ENCODE measurements around the gene EPHA10.

Gene EPHA10

DNA sequence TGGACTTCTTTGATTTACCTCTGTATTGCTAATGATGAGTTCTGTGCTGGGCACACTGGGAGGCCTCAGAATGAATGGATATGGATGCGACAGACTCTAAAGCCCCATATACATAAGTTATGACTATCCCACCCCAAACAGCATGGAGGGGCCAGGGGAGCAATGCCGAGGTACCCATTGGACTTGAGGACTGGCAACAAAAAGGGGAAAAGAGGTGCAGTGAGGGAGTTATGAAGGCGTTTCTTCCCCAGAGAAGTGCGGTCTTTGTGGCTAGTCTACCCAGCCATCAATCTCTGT, 87.8 kb downstream of the EPHA10 start (continued):
- no peak for TF ChIP-seq KLF1 (tag by site-specific recombination; IDR thresholded peaks at IDR 0.05)
- TF ChIP-seq, protein P1, sequence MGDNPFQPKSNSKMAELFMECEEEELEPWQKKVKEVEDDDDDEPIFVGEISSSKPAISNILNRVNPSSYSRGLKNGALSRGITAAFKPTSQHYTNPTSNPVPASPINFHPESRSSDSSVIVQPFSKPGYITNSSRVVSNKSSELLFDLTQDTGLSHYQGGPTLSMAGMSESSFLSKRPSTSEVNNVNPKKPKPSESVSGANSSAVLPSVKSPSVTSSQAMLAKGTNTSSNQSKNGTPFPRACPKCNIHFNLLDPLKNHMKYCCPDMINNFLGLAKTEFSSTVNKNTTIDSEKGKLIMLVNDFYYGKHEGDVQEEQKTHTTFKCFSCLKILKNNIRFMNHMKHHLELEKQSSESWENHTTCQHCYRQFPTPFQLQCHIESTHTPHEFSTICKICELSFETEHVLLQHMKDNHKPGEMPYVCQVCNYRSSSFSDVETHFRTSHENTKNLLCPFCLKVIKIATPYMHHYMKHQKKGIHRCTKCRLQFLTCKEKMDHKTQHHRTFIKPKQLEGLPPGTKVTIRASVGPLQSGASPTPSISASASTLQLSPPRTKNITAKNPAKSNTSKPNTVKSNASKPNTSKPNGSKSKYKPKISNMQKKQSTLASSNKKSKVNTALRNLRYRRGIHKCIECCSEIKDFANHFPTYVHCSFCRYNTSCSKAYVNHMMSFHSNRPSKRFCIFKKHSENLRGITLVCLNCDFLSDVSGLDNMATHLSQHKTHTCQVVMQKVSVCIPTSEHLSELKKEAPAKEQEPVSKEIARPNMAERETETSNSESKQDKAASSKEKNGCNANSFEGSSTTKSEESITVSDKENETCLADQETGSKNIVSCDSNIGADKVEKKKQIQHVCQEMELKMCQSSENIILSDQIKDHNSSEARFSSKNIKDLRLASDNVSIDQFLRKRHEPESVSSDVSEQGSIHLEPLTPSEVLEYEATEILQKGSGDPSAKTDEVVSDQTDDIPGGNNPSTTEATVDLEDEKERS (tag by site-specific recombination; IDR thresholded peaks at IDR 0.05) = no peak

DNA sequence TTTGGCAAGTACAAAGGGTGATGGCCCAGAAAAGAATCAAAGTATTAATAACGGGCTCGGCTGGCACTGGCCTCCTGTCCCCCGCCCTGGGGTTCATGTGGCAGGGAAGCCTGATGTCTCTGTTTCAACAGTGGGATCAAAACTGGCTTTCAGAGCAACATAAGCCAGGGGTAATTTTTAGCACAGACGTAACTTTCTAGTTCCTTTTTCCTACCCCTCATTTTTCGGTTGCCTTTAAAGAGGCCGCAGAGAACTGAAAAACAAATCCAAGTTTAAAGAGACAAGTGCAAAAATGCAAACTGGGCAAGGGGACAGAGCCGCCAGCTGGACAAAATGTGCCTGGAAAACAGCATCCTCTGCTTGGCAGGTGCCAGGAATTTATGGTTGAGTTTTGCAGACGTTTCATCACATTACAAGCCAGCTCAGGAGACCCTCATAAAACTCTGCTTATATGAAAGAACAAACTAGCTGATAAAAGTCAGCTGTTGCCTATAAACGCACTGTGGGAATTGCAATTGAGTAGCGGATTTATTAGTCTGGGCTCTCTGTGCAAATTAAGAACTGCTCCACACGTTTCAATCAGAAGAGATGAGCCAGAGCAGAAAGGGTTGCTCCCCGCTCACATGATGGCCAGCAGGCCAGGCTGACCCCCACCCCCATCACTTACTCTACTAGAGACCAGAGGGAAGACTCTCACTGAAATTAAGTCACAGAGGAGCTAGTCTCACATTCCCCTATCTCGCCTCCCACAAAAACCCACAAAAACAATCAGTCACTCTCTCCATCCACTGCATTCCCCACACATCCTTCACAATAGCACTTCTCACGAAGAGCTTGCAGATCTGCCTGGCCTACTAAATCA, 88.4 kb downstream of the EPHA10 start:
- no peak overlapping the region for H3K27ac ChIP-seq (ENCODE audit: extremely low read depth, low read depth, low read length)
- CTCF ChIA-PET = interaction anchor here (0.6 to 11.0 kb wide), 3 partner anchors 76 to 110 kb away, joined by 3 to 183 read pairs (median 4); no protein-coding TSS in a partner anchor
- H3K9me3 ChIP-seq (ENCODE audit: control insufficient read depth, insufficient read depth, low read depth, low read length) = no peaks in the 10 kb centered on the region
- no peak overlapping the region for H3K4me3 ChIP-seq (ENCODE audit: low read depth, low read length)
- no peaks in the 10 kb centered on the region for H3K4me1 ChIP-seq (ENCODE audit: control insufficient read depth, insufficient read depth, low read length)
- peaks cover 0 to 7% of the 10 kb centered on the region in 2 experiments; a peak in 1 of 3 replicates for H3K36me3 ChIP-seq (ENCODE audit: control insufficient read depth in 2 of 2, insufficient read depth in 1 of 2, low read length in 2 of 2)
- POLR2A ChIA-PET = no interaction called here
- TF ChIP-seq, protein P2, sequence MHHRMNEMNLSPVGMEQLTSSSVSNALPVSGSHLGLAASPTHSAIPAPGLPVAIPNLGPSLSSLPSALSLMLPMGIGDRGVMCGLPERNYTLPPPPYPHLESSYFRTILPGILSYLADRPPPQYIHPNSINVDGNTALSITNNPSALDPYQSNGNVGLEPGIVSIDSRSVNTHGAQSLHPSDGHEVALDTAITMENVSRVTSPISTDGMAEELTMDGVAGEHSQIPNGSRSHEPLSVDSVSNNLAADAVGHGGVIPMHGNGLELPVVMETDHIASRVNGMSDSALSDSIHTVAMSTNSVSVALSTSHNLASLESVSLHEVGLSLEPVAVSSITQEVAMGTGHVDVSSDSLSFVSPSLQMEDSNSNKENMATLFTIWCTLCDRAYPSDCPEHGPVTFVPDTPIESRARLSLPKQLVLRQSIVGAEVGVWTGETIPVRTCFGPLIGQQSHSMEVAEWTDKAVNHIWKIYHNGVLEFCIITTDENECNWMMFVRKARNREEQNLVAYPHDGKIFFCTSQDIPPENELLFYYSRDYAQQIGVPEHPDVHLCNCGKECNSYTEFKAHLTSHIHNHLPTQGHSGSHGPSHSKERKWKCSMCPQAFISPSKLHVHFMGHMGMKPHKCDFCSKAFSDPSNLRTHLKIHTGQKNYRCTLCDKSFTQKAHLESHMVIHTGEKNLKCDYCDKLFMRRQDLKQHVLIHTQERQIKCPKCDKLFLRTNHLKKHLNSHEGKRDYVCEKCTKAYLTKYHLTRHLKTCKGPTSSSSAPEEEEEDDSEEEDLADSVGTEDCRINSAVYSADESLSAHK (tag by site-specific recombination; IDR thresholded peaks at IDR 0.05) = peak; percentile 79
- TF ChIP-seq ZNF133 (tag by site-specific recombination; IDR thresholded peaks at IDR 0.05) (no peak), ZNF664 (tag by site-specific recombination; IDR thresholded peaks at IDR 0.05) (no peak), MZF1 (tag by site-specific recombination; IDR thresholded peaks at IDR 0.05; ENCODE audit: borderline replicate concordance) (0 out of 2 replicates have a peak, but pooled peaks have one; percentile 46), OSR2 (tag by site-specific recombination; IDR thresholded peaks at IDR 0.05) (peak; percentile 39; the same call in 1 of the 2 replicates), ZNF791 (tag by site-specific recombination; IDR thresholded peaks at IDR 0.05) (no peak), ZNF404 (tag by site-specific recombination; IDR thresholded peaks at IDR 0.05) (no peak), ZSCAN23 (tag by site-specific recombination; IDR thresholded peaks at IDR 0.05) (no peak), GLI4 (tag by site-specific recombination; IDR thresholded peaks at IDR 0.05) (no peak), ZNF114 (tag by site-specific recombination; IDR thresholded peaks at IDR 0.05) (no peak), ZSCAN16 (tag by site-specific recombination; IDR thresholded peaks at IDR 0.05) (no peak), KLF9 (tag by site-specific recombination; IDR thresholded peaks at IDR 0.05; ENCODE audit: low read depth) (no peak), ZNF324 (tag by site-specific recombination; IDR thresholded peaks at IDR 0.05) (no peak), ZNF157 (tag by site-specific recombination; IDR thresholded peaks at IDR 0.05) (no peak)
- TF ChIP-seq, protein P3, sequence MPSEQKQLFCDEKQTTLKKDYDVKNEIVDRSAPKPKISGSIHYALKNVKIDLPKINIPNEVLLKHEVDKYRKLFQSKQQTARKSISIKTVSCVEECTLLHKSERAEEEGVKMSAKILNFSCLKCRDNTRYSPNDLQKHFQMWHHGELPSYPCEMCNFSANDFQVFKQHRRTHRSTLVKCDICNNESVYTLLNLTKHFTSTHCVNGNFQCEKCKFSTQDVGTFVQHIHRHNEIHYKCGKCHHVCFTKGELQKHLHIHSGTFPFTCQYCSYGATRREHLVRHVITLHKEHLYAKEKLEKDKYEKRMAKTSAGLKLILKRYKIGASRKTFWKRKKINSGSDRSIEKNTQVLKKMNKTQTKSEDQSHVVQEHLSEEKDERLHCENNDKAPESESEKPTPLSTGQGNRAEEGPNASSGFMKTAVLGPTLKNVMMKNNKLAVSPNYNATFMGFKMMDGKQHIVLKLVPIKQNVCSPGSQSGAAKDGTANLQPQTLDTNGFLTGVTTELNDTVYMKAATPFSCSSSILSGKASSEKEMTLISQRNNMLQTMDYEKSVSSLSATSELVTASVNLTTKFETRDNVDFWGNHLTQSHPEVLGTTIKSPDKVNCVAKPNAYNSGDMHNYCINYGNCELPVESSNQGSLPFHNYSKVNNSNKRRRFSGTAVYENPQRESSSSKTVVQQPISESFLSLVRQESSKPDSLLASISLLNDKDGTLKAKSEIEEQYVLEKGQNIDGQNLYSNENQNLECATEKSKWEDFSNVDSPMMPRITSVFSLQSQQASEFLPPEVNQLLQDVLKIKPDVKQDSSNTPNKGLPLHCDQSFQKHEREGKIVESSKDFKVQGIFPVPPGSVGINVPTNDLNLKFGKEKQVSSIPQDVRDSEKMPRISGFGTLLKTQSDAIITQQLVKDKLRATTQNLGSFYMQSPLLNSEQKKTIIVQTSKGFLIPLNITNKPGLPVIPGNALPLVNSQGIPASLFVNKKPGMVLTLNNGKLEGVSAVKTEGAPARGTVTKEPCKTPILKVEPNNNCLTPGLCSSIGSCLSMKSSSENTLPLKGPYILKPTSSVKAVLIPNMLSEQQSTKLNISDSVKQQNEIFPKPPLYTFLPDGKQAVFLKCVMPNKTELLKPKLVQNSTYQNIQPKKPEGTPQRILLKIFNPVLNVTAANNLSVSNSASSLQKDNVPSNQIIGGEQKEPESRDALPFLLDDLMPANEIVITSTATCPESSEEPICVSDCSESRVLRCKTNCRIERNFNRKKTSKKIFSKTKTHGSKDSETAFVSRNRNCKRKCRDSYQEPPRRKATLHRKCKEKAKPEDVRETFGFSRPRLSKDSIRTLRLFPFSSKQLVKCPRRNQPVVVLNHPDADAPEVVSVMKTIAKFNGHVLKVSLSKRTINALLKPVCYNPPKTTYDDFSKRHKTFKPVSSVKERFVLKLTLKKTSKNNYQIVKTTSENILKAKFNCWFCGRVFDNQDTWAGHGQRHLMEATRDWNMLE (tag by site-specific recombination; conservative IDR thresholded peaks at IDR 0.05; ENCODE audit: low read depth) = no peak
- TF ChIP-seq, protein P4, sequence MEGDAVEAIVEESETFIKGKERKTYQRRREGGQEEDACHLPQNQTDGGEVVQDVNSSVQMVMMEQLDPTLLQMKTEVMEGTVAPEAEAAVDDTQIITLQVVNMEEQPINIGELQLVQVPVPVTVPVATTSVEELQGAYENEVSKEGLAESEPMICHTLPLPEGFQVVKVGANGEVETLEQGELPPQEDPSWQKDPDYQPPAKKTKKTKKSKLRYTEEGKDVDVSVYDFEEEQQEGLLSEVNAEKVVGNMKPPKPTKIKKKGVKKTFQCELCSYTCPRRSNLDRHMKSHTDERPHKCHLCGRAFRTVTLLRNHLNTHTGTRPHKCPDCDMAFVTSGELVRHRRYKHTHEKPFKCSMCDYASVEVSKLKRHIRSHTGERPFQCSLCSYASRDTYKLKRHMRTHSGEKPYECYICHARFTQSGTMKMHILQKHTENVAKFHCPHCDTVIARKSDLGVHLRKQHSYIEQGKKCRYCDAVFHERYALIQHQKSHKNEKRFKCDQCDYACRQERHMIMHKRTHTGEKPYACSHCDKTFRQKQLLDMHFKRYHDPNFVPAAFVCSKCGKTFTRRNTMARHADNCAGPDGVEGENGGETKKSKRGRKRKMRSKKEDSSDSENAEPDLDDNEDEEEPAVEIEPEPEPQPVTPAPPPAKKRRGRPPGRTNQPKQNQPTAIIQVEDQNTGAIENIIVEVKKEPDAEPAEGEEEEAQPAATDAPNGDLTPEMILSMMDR (tag by site-specific recombination; IDR thresholded peaks at IDR 0.05) = no peak
- TF ChIP-seq, protein P5, sequence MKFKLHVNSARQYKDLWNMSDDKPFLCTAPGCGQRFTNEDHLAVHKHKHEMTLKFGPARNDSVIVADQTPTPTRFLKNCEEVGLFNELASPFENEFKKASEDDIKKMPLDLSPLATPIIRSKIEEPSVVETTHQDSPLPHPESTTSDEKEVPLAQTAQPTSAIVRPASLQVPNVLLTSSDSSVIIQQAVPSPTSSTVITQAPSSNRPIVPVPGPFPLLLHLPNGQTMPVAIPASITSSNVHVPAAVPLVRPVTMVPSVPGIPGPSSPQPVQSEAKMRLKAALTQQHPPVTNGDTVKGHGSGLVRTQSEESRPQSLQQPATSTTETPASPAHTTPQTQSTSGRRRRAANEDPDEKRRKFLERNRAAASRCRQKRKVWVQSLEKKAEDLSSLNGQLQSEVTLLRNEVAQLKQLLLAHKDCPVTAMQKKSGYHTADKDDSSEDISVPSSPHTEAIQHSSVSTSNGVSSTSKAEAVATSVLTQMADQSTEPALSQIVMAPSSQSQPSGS (tag by site-specific recombination; IDR thresholded peaks at IDR 0.05; ENCODE audit: low read depth) = no peak
- TF ChIP-seq, protein P6, sequence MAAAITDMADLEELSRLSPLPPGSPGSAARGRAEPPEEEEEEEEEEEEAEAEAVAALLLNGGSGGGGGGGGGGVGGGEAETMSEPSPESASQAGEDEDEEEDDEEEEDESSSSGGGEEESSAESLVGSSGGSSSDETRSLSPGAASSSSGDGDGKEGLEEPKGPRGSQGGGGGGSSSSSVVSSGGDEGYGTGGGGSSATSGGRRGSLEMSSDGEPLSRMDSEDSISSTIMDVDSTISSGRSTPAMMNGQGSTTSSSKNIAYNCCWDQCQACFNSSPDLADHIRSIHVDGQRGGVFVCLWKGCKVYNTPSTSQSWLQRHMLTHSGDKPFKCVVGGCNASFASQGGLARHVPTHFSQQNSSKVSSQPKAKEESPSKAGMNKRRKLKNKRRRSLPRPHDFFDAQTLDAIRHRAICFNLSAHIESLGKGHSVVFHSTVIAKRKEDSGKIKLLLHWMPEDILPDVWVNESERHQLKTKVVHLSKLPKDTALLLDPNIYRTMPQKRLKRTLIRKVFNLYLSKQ (tag by site-specific recombination; IDR thresholded peaks at IDR 0.05; ENCODE audit: borderline replicate concordance) = no peak
